OCI-LY3 (cell line): ENCODE data around the gene BANK1.

ENCODE experiments used
- H2AFZ ChIP-seq: fragments of 200-600, 300-600 bp; shearing (Covaris generic); 2 replicates; pipeline ENCODE4 v1.6.0; 2014; ENCODE audit warnings: antibody characterized with exemption, low read depth, low read length
- H3K27ac ChIP-seq: fragments of 200-600, 300-600 bp; sonication (generic); 2 replicates; pipeline ENCODE4 v1.5.1; 2014; ENCODE audit warnings: mild to moderate bottlenecking, low read length, moderate library complexity, mixed read lengths
- H3K27me3 ChIP-seq: fragments of 200-600, 300-600 bp; sonication (generic); 2 replicates; pipeline ENCODE4 v1.6.1; 2014; ENCODE audit warnings: low read depth, low read length, mixed read lengths
- H3K36me3 ChIP-seq: fragments of 200-600, 300-600 bp; sonication (generic); replicated peaks from 2 replicates; pipeline ENCODE3; 2014; ENCODE audit warnings: low read depth, low read length, mixed read lengths
- H3K4me1 ChIP-seq: fragments of 300-600, 200-600 bp; sonication (generic); 2 replicates; pipeline ENCODE4 v1.6.1; 2014; ENCODE audit warnings: low read length, mixed read lengths
- H3K4me2 ChIP-seq: fragments of 200-600, 300-600 bp; sonication (generic); 2 replicates; pipeline ENCODE4 v1.6.1; 2014; ENCODE audit warnings: low read length, mixed read lengths
- H3K4me3 ChIP-seq: fragments of 300-600, 200-600 bp; sonication (generic); 2 replicates; pipeline ENCODE4 v1.5.1; 2014; ENCODE audit warnings: antibody characterized with exemption, mild to moderate bottlenecking, low read length, moderate library complexity
- H3K79me2 ChIP-seq: fragments of 300-600, 200-600 bp; shearing (Covaris generic); 2 replicates; pipeline ENCODE4 v1.6.1; 2014; ENCODE audit warnings: mild to moderate bottlenecking, low read length, mixed read lengths
- H3K9ac ChIP-seq: fragments of 300-600, 200-600 bp; shearing (Covaris generic); 2 replicates; pipeline ENCODE4 v1.6.0; 2014; ENCODE audit warnings: mild to moderate bottlenecking, low read length, moderate library complexity
- H3K9me3 ChIP-seq: fragments of 200-600, 300-600 bp; shearing (Covaris generic); 2 replicates; pipeline ENCODE4 v1.6.1; 2014; ENCODE audit warnings: low read length, mixed read lengths; ENCODE audit not compliant: insufficient read depth
- H4K20me1 ChIP-seq: fragments of 200-600, 300-600 bp; sonication (generic); 2 replicates; pipeline ENCODE4 v1.6.1; 2016; ENCODE audit warnings: low read length, mixed read lengths; ENCODE audit not compliant: insufficient read depth
- EZH2phosphoT487 ChIP-seq: fragments of 200-600 bp; shearing (Covaris generic); IDR thresholded peaks from 2 replicates; pipeline ENCODE4 v1.6.1; 2018; ENCODE audit warnings: antibody characterized with exemption, mixed run types, low read depth
- TF ChIP-seq, protein P1 (sequence below): fragments of 200-600, 300-600 bp; sonication (generic); IDR thresholded peaks from 2 replicates; pipeline ENCODE4 v1.5.1; 2014; ENCODE audit warnings: antibody characterized with exemption, low read length, low read depth

The BANK1 gene

DNA sequence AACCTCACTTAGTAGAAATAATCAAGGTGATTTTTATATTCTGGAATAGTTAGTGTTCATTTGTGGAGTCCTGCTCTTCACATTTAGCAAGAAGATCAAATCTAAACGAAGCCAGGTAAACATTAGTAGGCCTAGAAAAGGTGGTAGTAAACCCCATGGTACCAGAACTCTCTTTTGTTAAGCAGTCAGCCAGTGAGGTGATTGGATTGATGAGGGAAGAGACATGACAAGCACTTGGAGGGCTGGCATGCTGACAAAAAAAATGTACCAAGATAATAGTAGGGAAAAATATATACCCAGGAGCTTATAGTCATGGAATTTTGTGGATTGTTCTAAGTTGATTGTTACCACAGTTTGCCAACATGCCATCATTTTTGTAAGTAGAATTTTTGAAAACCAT is 163.8 kb downstream of the BANK1 start:
- H2AFZ ChIP-seq: no peak overlapping the region
- peaks cover 12% of the 10 kb centered on the region for H3K4me1 ChIP-seq

DNA sequence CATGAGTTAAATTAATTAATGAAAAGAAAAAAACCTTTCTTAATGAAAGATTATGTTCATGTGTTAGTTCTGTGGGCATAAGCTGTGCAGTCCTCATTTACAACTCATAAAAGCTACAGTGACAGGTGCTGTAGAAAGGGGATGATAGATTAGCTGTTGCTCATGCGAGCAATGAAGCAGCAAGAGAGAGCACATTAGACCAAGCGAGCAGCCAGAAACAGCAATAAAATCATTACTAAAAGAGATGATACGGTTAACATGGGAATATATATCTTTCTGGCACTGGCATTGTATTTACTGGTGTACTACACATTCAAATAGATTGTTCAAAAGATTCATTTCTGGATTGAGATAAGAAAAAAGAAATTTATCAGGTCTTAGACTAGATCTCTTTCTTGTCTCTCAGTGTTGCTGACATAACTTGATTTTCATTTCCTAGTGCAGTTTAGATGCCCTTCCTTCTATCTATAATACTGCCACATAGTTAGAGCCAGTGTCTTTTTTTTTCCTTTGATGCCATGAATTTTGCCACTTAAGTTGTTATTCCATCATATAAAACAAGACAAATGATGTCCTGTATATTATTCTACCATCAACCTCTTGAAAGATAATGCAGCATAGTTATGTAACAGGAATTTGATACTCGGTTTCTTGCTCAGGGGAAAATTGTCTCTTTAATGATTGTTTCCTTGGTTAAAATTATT is 164.6 kb downstream of the BANK1 start:
- no peak overlapping the region for H3K9ac ChIP-seq
- H3K4me2 ChIP-seq: peak overlapping the region; percentile 8
- no peak overlapping the region for H3K4me3 ChIP-seq
- H4K20me1 ChIP-seq: no peaks in the 10 kb centered on the region
- H3K4me1 ChIP-seq: peaks cover 16% of the 10 kb centered on the region
- no peak for TF ChIP-seq EZH2phosphoT487
- TF ChIP-seq, protein P1, sequence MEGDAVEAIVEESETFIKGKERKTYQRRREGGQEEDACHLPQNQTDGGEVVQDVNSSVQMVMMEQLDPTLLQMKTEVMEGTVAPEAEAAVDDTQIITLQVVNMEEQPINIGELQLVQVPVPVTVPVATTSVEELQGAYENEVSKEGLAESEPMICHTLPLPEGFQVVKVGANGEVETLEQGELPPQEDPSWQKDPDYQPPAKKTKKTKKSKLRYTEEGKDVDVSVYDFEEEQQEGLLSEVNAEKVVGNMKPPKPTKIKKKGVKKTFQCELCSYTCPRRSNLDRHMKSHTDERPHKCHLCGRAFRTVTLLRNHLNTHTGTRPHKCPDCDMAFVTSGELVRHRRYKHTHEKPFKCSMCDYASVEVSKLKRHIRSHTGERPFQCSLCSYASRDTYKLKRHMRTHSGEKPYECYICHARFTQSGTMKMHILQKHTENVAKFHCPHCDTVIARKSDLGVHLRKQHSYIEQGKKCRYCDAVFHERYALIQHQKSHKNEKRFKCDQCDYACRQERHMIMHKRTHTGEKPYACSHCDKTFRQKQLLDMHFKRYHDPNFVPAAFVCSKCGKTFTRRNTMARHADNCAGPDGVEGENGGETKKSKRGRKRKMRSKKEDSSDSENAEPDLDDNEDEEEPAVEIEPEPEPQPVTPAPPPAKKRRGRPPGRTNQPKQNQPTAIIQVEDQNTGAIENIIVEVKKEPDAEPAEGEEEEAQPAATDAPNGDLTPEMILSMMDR: no peak
- no peaks in the 10 kb centered on the region for H3K79me2 ChIP-seq
- H3K27me3 ChIP-seq: no peaks in the 10 kb centered on the region
- H2AFZ ChIP-seq: no peak overlapping the region
- no peaks in the 10 kb centered on the region for H3K36me3 ChIP-seq
- H3K9me3 ChIP-seq: no peaks in the 10 kb centered on the region
- no peak overlapping the region for H3K27ac ChIP-seq

More for the DNA sequence above, 163.8 kb downstream of the BANK1 start:
- H3K79me2 ChIP-seq: no peaks in the 10 kb centered on the region
- H3K4me2 ChIP-seq: no peak overlapping the region
- H3K4me3 ChIP-seq: no peak overlapping the region
- H4K20me1 ChIP-seq: no peaks in the 10 kb centered on the region
- H3K9ac ChIP-seq: no peak overlapping the region
- no peak overlapping the region for H3K27ac ChIP-seq
- H3K9me3 ChIP-seq: no peaks in the 10 kb centered on the region
- H3K27me3 ChIP-seq: no peaks in the 10 kb centered on the region
- TF ChIP-seq, protein P1: no peak
- no peak for TF ChIP-seq EZH2phosphoT487
- no peaks in the 10 kb centered on the region for H3K36me3 ChIP-seq

DNA sequence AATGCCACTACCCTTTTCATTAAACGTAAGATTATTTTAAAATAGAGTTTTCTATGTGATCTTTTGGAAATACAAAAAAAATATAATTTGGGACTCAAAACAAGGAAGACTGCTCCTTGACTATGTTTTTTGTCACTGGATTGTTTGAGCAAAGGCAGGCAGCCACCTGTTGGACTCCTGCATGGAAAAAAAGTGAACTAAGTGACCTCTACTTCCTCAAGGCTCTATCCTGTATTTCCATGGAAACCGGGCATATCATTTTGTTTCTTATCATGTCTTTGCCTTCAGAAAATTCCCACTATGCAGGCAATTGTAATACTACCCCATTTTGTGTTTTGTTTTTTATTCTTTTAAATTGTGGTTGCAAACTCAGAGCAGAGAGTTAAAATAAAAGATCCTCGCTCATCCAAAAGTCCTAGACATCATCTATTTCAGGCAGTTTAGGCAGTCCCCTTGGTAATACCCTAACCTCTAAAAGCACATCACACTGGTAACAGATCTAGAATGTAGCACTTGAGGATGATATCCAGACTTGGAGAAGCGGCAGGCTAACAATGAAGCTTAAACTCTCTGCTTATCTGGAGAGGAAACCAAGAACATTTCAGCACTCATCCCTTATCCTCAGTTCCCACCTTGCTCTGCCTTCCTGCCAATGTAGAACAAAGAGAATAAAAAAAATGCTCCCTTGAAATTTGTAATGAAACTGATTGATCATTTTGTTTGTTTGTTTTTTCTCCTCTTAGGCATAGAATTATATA is 165.7 kb downstream of the BANK1 start:
- TF ChIP-seq, protein P1: no peak
- TF ChIP-seq EZH2phosphoT487: no peak
- H3K4me2 ChIP-seq: no peak overlapping the region
- H3K36me3 ChIP-seq: no peaks in the 10 kb centered on the region
- no peak overlapping the region for H2AFZ ChIP-seq
- H3K27ac ChIP-seq: no peak overlapping the region
- no peaks in the 10 kb centered on the region for H3K79me2 ChIP-seq
- H3K27me3 ChIP-seq: no peaks in the 10 kb centered on the region
- H4K20me1 ChIP-seq: no peaks in the 10 kb centered on the region
- H3K4me1 ChIP-seq: peaks cover 27% of the 10 kb centered on the region
- no peaks in the 10 kb centered on the region for H3K9me3 ChIP-seq
- no peak overlapping the region for H3K9ac ChIP-seq
- no peak overlapping the region for H3K4me3 ChIP-seq

DNA sequence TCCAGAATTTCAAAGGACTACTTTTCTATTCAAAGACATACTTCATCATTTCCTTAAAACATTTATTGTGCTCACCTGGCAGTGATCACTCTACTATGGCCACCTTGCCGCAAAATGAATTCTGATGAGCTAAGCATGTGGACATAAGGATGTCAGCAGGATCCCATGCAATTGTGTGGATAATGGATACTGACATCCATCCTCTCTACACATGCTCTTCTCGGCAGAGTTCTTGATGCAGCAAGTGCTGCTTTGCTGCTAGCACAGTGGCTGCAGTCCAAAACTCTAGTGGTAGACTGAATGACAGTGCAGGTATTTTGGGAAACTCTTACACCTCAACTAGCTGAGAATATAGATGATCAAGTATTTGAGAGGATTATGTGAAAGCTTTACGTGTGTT is 168.0 kb downstream of the BANK1 start:
- Histone ChIP-seq H3K36me3 (no peaks in the 10 kb centered on the region), H3K27ac (no peak overlapping the region), H3K27me3 (no peaks in the 10 kb centered on the region), H3K4me1 (peaks cover 38% of the 10 kb centered on the region), H2AFZ (no peak overlapping the region), H3K4me2 (no peak overlapping the region), H4K20me1 (no peaks in the 10 kb centered on the region), H3K9ac (no peak overlapping the region), H3K79me2 (no peaks in the 10 kb centered on the region), H3K4me3 (no peak overlapping the region), H3K9me3 (no peaks in the 10 kb centered on the region)
- TF ChIP-seq EZH2phosphoT487: no peak
- TF ChIP-seq, protein P1: no peak
